Sigmoid colon (tissue), 7 donors: ENCODE measurements around the gene DCLRE1C. TPM values are rescaled to one million over a fixed set of nuclear protein-coding genes. Genes with fewer than 3 reads are reported as not detected.
"Not testable (repeated sequence)": the region's sequence is repeated elsewhere in the genome, so short reads cannot be mapped to it uniquely, and the experiment has no call there.

ENCODE experiments used
- DNase-seq: peaks from one replicate; pipeline ENCODE4 v3.0.0-alpha.2; 2019
- H3K27ac ChIP-seq, 4 donors: fragments of 200-600 bp; sonication (generic); one replicate each; pipeline ENCODE4 v1.5.1; 2016 to 2019; ENCODE audit warnings: mild to moderate bottlenecking in 1 of 4
- H3K27me3 ChIP-seq, 3 donors: fragments of 200-600 bp; sonication (generic); one replicate each; pipeline ENCODE4 v1.5.1; 2019; ENCODE audit warnings: mild to moderate bottlenecking in 1 of 3
- H3K36me3 ChIP-seq, 4 donors: fragments of 200-600 bp; sonication (generic); one replicate each; pipeline ENCODE4 v1.5.1; 2016 to 2019
- H3K4me1 ChIP-seq, 4 donors: fragments of 200-600 bp; sonication (generic); one replicate each; pipeline ENCODE4 v1.5.1; 2017 to 2019
- H3K4me3 ChIP-seq, 4 donors: fragments of 200-600 bp; sonication (generic); one replicate each; pipeline ENCODE4 v1.5.1; 2017 to 2019; ENCODE audit warnings: mild to moderate bottlenecking in 2 of 4, moderate library complexity in 1 of 4
- H3K9me3 ChIP-seq, 4 donors: fragments of 200-600 bp in 3 of 4; sonication (generic) in 3 of 4; one replicate each; pipeline versions ENCODE4 v1.5.1 to v1.6.1; 2013 to 2019
- EP300 ChIP-seq, 4 donors: sonication (generic); formaldehyde crosslinking; IDR thresholded peaks; one replicate each; pipeline ENCODE4 v1.6.1; 2017; ENCODE audit warnings: antibody characterized with exemption in 4 of 4
- POLR2A ChIP-seq, 2 donors: fragments of 450-650 bp; IDR thresholded peaks; one replicate each; pipeline ENCODE4 v1.6.1; 2016; ENCODE audit warnings: antibody characterized with exemption in 2 of 2, mild to moderate bottlenecking in 2 of 2, moderate library complexity in 2 of 2
- POLR2AphosphoS5 ChIP-seq, 4 donors: sonication (generic); formaldehyde crosslinking; IDR thresholded peaks; one replicate each; pipeline ENCODE4 v1.6.1; 2017; ENCODE audit warnings: antibody characterized with exemption in 4 of 4
- WGBS, 2 donors: extraction: QIAGEN DNeasy Blood & Tissue Kit; methylation state at CpG; one replicate each; pipeline ENCODE4 v1.1.7; 2013; 5-methylcytosine and 5-hydroxymethylcytosine counted together
- intact Hi-C: fragments of 100-400 bp; cut with DNase I; formaldehyde crosslinking; loops from one replicate; pipeline ENCODE4 v1.15.1; 2023
- polyA plus RNA-seq, 3 donors: library from polyadenylated mRNA; stranded (reverse); fragments of 200-250 nt; gene quantifications; one replicate each; pipeline ENCODE4 v1.2.3, GENCODE V29; 2013
- total RNA-seq, 4 donors: library from RNA; depleted of rRNA; stranded (reverse); fragments of >200 nt; gene quantifications; one replicate each; pipeline ENCODE4 v1.1.0, GENCODE V29; 2016
- TF ChIP-seq, protein P1 (sequence below), 4 experiments: fragments of 450-650 bp in 3 of 4; fragments of 200-600 bp in 1 of 4; IDR thresholded peaks; one replicate each; pipeline ENCODE4 v1.5.1; 2016 to 2019; ENCODE audit warnings: antibody characterized with exemption in 4 of 4, mild to moderate bottlenecking in 3 of 4, moderate library complexity in 2 of 4
- donor health status: healthy with polysubstance abuse.
- donor health status: Bipolar disorder and iron deficiency.
- donor health status: healthy.

DCLRE1C gene
- total and polyA plus RNA-seq, 7 donors = 5.4 to 17.5 (median 9.9) TPM

GRCh38 chr10:14910953-14911352 lies 42.9 kb downstream of the DCLRE1C start:
- 95 to 96% methylated on average over 4 of the region's 4 CpGs for WGBS, 2 donors
- H3K9me3 ChIP-seq = peaks cover 0 to under 1% (median 0%) of the 10 kb centered on the region in 4 donors
- H3K27me3 ChIP-seq = no peaks in the 10 kb centered on the region
- no peak overlapping the region for H3K4me3 ChIP-seq
- intact Hi-C loops = no loop called here
- peaks cover 0 to 62% (median 10%) of the 10 kb centered on the region in 4 donors for H3K36me3 ChIP-seq
- H3K27ac ChIP-seq = no peak overlapping the region
- no peaks in the 10 kb centered on the region for H3K4me1 ChIP-seq
- no peak for TF ChIP-seq EP300 (IDR thresholded peaks at IDR 0.05)
- no peak for TF ChIP-seq POLR2A (IDR thresholded peaks at IDR 0.05)
- no peak for TF ChIP-seq POLR2AphosphoS5 (IDR thresholded peaks at IDR 0.05)
- TF ChIP-seq, protein P1, sequence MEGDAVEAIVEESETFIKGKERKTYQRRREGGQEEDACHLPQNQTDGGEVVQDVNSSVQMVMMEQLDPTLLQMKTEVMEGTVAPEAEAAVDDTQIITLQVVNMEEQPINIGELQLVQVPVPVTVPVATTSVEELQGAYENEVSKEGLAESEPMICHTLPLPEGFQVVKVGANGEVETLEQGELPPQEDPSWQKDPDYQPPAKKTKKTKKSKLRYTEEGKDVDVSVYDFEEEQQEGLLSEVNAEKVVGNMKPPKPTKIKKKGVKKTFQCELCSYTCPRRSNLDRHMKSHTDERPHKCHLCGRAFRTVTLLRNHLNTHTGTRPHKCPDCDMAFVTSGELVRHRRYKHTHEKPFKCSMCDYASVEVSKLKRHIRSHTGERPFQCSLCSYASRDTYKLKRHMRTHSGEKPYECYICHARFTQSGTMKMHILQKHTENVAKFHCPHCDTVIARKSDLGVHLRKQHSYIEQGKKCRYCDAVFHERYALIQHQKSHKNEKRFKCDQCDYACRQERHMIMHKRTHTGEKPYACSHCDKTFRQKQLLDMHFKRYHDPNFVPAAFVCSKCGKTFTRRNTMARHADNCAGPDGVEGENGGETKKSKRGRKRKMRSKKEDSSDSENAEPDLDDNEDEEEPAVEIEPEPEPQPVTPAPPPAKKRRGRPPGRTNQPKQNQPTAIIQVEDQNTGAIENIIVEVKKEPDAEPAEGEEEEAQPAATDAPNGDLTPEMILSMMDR (IDR thresholded peaks at IDR 0.05) = no peak
- DNase-seq = no peak

DNA sequence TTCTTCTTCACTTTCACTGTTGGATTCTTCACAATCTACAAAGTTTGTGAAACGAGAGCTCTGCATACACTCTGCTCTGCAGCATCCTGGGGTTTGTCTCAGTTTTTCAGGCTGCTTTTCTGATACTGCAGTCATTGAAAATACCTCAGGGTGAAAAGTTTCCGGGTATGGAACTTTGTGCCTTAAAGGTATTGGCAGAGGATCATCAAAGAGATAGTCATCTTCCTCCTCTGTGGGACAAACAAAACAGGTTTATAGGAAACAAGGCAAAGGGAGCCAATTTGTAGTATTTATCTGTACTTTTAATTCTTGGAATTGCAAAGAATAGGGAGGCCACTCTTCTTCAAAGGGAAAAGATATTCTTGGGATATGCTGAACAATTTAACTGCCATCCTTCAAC lies 44.8 kb downstream of the DCLRE1C start:
- WGBS, 2 donors = 94 to 96% methylated on average over 2 of the region's 2 CpGs
- DNase-seq = no peak
- Histone ChIP-seq H3K4me3 (no peak overlapping the region), H3K36me3 (peaks cover 0 to 62% (median 9%) of the 10 kb centered on the region in 4 donors), H3K27ac (no peak overlapping the region), H3K27me3 (no peaks in the 10 kb centered on the region), H3K4me1 (no peaks in the 10 kb centered on the region), H3K9me3 (no peaks in the 10 kb centered on the region)
- TF ChIP-seq POLR2A (IDR thresholded peaks at IDR 0.05) (no peak), EP300 (IDR thresholded peaks at IDR 0.05) (no peak), POLR2AphosphoS5 (IDR thresholded peaks at IDR 0.05) (no peak)
- TF ChIP-seq, protein P1 (IDR thresholded peaks at IDR 0.05) = no peak
- intact Hi-C loops = no loop called here

GRCh38 chr10:14907591-14907990 lies 46.3 kb downstream of the DCLRE1C start:
- WGBS, 2 donors = 97 to 98% methylated on average over 4 of the region's 4 CpGs
- DNase-seq, H3K27me3 ChIP-seq, H3K27ac ChIP-seq, H3K4me1 ChIP-seq, H3K9me3 ChIP-seq, intact Hi-C loops, H3K4me3 ChIP-seq: not testable (repeated sequence)
- H3K36me3 ChIP-seq = peaks cover 0 to 47% (median 6%) of the 10 kb centered on the region in 4 donors

- TF ChIP-seq POLR2A (IDR thresholded peaks at IDR 0.05) (no peak), EP300 (IDR thresholded peaks at IDR 0.05) (no peak), POLR2AphosphoS5 (IDR thresholded peaks at IDR 0.05) (no peak)
- TF ChIP-seq, protein P1 (IDR thresholded peaks at IDR 0.05) = no peak
- Histone ChIP-seq H3K27me3 (no peaks in the 10 kb centered on the region), H3K4me1 (no peaks in the 10 kb centered on the region), H3K9me3 (no peaks in the 10 kb centered on the region), H3K36me3 (peaks cover 0 to 41% (median 6%) of the 10 kb centered on the region in 4 donors), H3K27ac (no peak overlapping the region), H3K4me3 (no peak overlapping the region)
- DNase-seq = no peak
- intact Hi-C loops = no loop called here
- WGBS, 2 donors = 96 to 99% methylated on average over 2 of the region's 2 CpGs
Measured at GRCh38 chr10:14906765-14907164, 47.1 kb downstream of the DCLRE1C start.

DNA sequence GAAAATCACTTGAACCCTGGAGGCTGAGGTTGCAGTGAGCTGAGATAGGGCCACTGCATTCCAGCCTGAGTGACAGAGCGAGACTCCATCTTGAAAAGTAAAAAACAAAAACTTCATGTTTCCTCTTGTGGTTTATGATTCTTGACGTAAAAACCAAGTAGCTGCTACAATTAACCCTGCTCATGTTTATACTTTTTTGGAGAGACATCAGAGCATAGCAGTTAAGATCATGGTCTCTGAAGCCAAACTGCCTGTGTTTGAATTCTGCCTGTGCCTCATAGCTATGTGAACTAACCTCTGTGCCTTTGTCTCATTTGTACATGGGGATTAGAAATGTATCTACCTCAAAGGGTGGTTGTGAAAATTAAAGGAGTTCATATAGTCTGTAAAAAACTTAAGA lies 48.0 kb downstream of the DCLRE1C start:
- intact Hi-C loops = no loop called here
- Histone ChIP-seq H3K4me1 (no peaks in the 10 kb centered on the region), H3K27ac (no peak overlapping the region), H3K4me3 (no peak overlapping the region), H3K27me3 (no peaks in the 10 kb centered on the region), H3K36me3 (peaks cover 0 to 35% (median 6%) of the 10 kb centered on the region in 4 donors), H3K9me3 (no peaks in the 10 kb centered on the region)
- 67 to 91% methylated on average over 2 of the region's 2 CpGs for WGBS, 2 donors
- TF ChIP-seq, protein P1 (IDR thresholded peaks at IDR 0.05) = no peak
- TF ChIP-seq POLR2AphosphoS5 (IDR thresholded peaks at IDR 0.05) (no peak), EP300 (IDR thresholded peaks at IDR 0.05) (no peak), POLR2A (IDR thresholded peaks at IDR 0.05) (no peak)
- DNase-seq = no peak
